ENCODE results near the gene PGS1. TPM values are rescaled to one million over a fixed set of nuclear protein-coding genes. Genes with fewer than 3 reads are reported as not detected.

PGS1 gene
- total RNA-seq, 2 donors from 2014 or later, result 29.2 to 57.4 TPM

DNA sequence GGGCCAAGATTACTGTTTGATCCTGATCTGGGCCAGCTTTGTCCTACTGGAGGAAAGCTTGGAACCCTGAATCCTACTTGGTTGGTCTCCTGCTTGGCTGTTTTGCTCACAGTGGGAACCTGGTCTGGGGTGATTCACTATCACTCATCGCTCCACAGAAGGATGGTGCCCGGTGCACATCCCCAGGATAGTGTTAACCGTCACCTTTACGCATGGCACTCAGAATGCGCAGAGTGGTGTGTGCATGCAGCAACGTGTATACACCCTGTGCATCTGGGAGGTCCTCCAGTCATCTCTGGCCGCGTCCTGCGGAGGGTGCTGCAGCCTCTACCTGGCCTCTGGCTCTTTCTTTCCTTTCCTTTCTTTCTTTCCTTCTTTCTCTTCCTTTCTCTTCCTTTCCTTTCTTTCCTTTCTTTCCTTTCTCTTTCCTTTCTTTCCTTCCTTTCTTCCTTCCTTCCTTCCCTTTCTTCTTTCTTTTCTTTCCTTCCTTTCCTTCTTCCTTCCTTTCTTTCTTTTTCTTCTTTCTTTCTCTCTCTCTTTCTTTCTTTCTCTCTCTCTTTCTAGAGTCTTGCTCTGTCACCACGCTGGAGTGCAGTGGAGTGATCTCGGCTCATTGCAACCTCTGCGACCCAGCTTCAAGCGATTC is 31.7 kb upstream of the PGS1 start:
- no peak for DNase-seq (ENCODE audit: low spot score)
- H3K4me1 ChIP-seq (replicated peaks), result peaks cover 7% of the 10 kb centered on the region
- TF ChIP-seq POLR2A (IDR thresholded peaks at IDR 0.05), result no peak
- no peak for TF ChIP-seq CTCF (IDR thresholded peaks at IDR 0.05)
- no peak for TF ChIP-seq POLR2AphosphoS5 (IDR thresholded peaks at IDR 0.05)
- intact Hi-C loops (cut with DNase I), result no loop called here
- H3K9me3 ChIP-seq, result no peaks in the 10 kb centered on the region
- no peak overlapping the region for H3K4me3 ChIP-seq
- no peak overlapping the region for H3K27ac ChIP-seq
- WGBS, result 92% methylated on average over 13 of the region's 13 CpGs
- H3K36me3 ChIP-seq, result no peaks in the 10 kb centered on the region
- no peaks in the 10 kb centered on the region for H3K27me3 ChIP-seq (replicated peaks; ENCODE audit: insufficient read depth)

DNA sequence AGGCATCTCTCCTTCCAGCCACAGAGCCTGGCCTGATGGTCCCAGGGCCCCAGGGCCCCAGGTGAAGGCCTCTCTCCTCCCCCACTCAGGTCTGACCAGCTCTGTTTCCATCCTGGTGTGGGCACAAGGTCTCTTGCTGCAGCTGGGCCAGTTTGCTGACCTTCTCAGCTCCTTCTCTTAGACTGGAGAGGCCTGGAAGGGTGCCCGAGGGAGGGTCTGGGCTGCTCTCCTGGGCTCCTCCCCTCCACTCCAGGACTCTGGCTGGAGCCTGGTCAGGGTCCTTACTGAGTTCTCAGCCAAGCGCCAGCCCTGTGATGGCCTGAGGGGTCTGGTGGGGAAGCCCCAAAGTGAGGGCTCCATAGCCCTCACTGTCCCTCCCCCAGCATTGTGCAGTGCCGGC is 31.0 kb upstream of the PGS1 start:
- WGBS, result 89% methylated on average over 3 of the region's 3 CpGs
- no peaks in the 10 kb centered on the region for H3K36me3 ChIP-seq
- H3K9me3 ChIP-seq, result no peaks in the 10 kb centered on the region
- H3K27me3 ChIP-seq (replicated peaks; ENCODE audit: insufficient read depth), result no peaks in the 10 kb centered on the region
- no peak overlapping the region for H3K4me3 ChIP-seq
- H3K4me1 ChIP-seq (replicated peaks), result peaks cover 8% of the 10 kb centered on the region
- intact Hi-C loops (cut with DNase I), result no loop called here
- no peak overlapping the region for H3K27ac ChIP-seq
- no peak for DNase-seq (ENCODE audit: low spot score)
- TF ChIP-seq POLR2AphosphoS5 (IDR thresholded peaks at IDR 0.05), result no peak
- no peak for TF ChIP-seq POLR2A (IDR thresholded peaks at IDR 0.05)
- no peak for TF ChIP-seq CTCF (IDR thresholded peaks at IDR 0.05)

DNA sequence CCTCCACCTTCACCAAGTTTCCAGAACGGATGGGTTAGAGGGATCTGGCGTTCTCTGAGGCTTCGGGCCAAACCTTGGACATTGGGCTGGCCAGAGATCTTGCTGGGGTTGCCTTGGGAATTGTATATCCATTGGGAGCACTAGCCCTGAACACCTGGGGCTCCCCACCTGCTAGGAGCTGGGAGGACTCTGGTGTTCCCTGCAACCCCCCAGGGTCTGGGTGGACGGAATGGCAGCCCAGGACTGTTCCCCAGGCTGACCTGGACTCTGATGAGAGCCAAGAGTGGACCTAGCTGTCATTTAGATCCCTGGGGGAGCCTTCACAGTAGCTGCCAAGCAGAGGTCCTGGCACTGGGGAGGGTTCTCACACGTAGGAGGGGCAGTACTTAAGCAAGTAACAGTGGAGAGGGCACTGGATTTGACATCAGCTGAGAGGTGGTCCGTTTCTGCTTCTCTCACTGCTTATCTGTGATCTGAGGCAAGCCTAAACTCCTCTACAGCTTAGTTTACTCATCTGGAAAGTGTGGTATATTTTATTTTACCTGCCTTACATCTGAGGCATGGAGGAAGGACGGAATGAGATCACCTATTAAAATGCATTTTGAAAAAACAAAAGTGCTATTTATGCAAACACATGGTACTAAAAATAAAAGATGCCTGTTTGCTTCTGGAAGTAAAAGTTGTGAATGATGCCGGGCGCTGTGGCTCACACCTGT is 30.2 kb upstream of the PGS1 start:
- Histone ChIP-seq H3K9me3 (no peaks in the 10 kb centered on the region), H3K36me3 (no peaks in the 10 kb centered on the region), H3K27me3 (replicated peaks; ENCODE audit: insufficient read depth) (no peaks in the 10 kb centered on the region), H3K4me1 (replicated peaks) (peaks cover 11% of the 10 kb centered on the region), H3K4me3 (no peak overlapping the region), H3K27ac (no peak overlapping the region)
- 66% methylated on average over 9 of the region's 9 CpGs for WGBS
- TF ChIP-seq POLR2A (IDR thresholded peaks at IDR 0.05), result no peak
- no peak for TF ChIP-seq POLR2AphosphoS5 (IDR thresholded peaks at IDR 0.05)
- no peak for TF ChIP-seq CTCF (IDR thresholded peaks at IDR 0.05)
- no peak for DNase-seq (ENCODE audit: low spot score)
- intact Hi-C loops (cut with DNase I), result no loop called here

DNA sequence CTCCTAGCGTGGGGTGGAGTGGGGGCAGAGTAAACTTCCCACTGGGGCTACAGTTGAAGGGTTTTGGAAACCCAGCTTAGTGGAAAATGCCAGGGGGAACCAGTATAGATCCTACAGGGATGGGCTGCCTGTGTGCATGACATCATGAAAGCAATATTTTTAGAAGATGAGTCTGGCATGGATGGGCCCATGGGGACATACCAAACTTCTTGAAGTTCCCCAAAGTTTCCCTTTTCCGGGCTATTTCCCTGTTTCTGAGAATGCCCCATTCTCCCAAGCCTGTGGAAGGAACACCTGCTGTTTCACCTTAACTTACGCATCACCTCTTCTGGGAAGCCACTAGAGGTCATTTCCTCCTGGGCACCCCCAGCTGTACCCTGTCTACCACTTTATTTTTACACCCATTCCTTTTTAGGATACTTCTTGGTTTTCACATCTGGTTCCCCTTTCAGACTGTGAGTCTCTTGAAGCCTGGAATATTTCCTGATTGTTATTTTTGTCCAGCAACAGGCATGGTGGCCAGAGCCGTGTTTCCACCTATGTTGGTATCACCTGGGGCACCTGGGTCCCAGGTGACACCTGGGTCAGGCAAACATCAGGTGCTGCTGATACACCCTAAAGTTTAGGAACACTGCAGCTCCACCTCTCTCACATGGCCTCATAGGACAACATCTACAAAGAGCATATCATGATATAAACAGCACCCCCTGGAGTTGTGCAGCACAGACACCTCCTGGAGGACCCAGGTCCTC is 28.4 kb upstream of the PGS1 start:
- no peaks in the 10 kb centered on the region for H3K9me3 ChIP-seq
- H3K4me3 ChIP-seq, result no peak overlapping the region
- H3K4me1 ChIP-seq (replicated peaks), result peaks cover 11% of the 10 kb centered on the region
- H3K27me3 ChIP-seq (replicated peaks; ENCODE audit: insufficient read depth), result no peaks in the 10 kb centered on the region
- no peak overlapping the region for H3K27ac ChIP-seq
- H3K36me3 ChIP-seq, result no peaks in the 10 kb centered on the region
- intact Hi-C loops (cut with DNase I), result no loop called here
- no peak for TF ChIP-seq POLR2A (IDR thresholded peaks at IDR 0.05)
- no peak for TF ChIP-seq CTCF (IDR thresholded peaks at IDR 0.05)
- no peak for TF ChIP-seq POLR2AphosphoS5 (IDR thresholded peaks at IDR 0.05)
- no peak for DNase-seq (ENCODE audit: low spot score)
- 83% methylated on average over 4 of the region's 4 CpGs for WGBS

Data from prostate gland (tissue), 2 donors.